ENCODE measurements around the gene MYO1A. TPM values are rescaled to one million over a fixed set of nuclear protein-coding genes. Genes with fewer than 3 reads are reported as not detected.

The MYO1A gene
- total RNA-seq, 2 experiments from 2014 or later, result 0.82 to 1.5 TPM

Other genes starting within 250 kb of the MYO1A start
- gene SDR9C7, start 115.7 kb downstream of the MYO1A start, total RNA-seq, result not detected
- under 1 TPM; 0.35 to 0.91 TPM for gene RDH16, start 92.5 kb downstream of the MYO1A start, total RNA-seq
- 1 to 10 TPM; 8.8 to 9.3 TPM for gene ZBTB39, start 43.6 kb downstream of the MYO1A start, total RNA-seq
- not detected for gene TAC3, start 33.6 kb downstream of the MYO1A start, total RNA-seq
- 10 to 100 TPM; 60.5 to 66.1 TPM for gene NEMP1, start 28.7 kb upstream of the MYO1A start, total RNA-seq
- gene NAB2, start 39.0 kb upstream of the MYO1A start, total RNA-seq, result 10 to 100 TPM in 1 of 2 experiments, 1 to 10 TPM in 1; 10.0 to 31.1 TPM
- 100 to 1,000 TPM in 1 of 2 experiments, 10 to 100 TPM in 1; 99.1 to 104 TPM for gene STAT6, start 61.2 kb upstream of the MYO1A start, total RNA-seq
- under 1 TPM; 0.33 to 0.85 TPM for gene LRP1, start 78.4 kb upstream of the MYO1A start, total RNA-seq
- gene LRP1-AS, start 97.5 kb upstream of the MYO1A start, total RNA-seq, result not detected
- gene NXPH4, start 166.7 kb upstream of the MYO1A start, total RNA-seq, result under 1 TPM; 0.58 to 0.68 TPM
- gene SHMT2, start 179.6 kb upstream of the MYO1A start, total RNA-seq, result 100 to 1,000 TPM; 194 to 357 TPM
- gene STAC3, start 201.1 kb upstream of the MYO1A start, total RNA-seq, result 10 to 100 TPM in 1 of 2 experiments, 1 to 10 TPM in 1; 5.4 to 10.0 TPM